ENCODE measurements around the gene ATXN2. TPM values are rescaled to one million over a fixed set of nuclear protein-coding genes. Genes with fewer than 3 reads are reported as not detected.

The ATXN2 gene
- total and polyA plus RNA-seq, 9 of the 15 experiments (the other 6 are each of a cell fraction or from before 2014, with no cell fraction given) = 16.8 to 67.8 (median 29.3) TPM

DNA sequence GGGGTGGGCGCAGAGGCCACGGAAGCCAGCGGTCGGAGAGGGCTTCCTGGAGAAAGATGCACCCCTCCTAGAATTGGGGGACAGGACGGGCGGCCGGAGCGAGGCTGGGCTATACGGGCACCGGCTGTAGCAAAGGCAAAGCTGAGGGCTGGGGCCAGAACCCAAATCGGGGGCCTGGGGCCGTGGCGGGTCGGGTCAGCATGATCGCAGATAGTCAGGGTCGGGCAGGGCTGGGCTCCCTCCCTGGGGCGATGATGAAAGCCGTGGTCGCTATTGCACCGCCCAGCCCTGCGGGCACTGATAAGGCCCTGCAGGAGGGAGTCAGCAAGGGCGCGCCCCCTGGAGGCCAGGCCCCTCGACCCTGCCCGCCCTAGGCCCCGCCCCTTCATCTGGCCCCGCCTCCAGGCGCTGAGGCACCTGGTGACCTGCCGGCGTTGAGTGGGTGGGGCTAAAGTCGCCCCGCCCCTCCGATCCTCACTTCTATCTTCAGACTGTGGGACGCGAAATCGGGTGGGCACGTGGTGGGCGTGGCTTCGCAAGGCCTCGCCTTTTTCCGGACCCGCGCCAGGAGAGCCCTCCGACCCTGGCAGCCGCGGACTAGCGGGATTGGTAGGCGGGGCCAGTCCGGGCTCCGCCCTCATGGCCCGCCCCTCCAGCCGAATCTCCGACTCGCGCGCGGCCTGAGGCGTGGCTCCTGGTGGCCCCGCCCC lies 193.8 kb downstream of the ATXN2 start (continued):
- TF ChIP-seq JUN (IDR thresholded peaks at IDR 0.05; ENCODE audit: borderline replicate concordance, low read depth, low read length) (peak; percentile 59; the same call in 1 of the 2 replicates), JUN (CRISPR knock-in tag; IDR thresholded peaks at IDR 0.05; ENCODE audit: borderline replicate concordance) (no peak), SNIP1 (IDR thresholded peaks at IDR 0.05; ENCODE audit: low read depth) (no peak), OTX1 (CRISPR knock-in tag; IDR thresholded peaks at IDR 0.05) (0 out of 2 replicates have a peak, but pooled peaks have one; percentile 36), TCF3 (CRISPR knock-in tag; IDR thresholded peaks at IDR 0.05) (peak; percentile 88), ZNF445 (CRISPR knock-in tag; IDR thresholded peaks at IDR 0.05; ENCODE audit: low read depth) (no peak), MYNN (IDR thresholded peaks at IDR 0.05) (peak; percentile 86; the same call in 1 of the 2 replicates), MYNN (CRISPR knock-in tag; IDR thresholded peaks at IDR 0.05) (no peak), ZNF146 (CRISPR knock-in tag; IDR thresholded peaks at IDR 0.05; ENCODE audit: unreplicated experiment) (no peak), CBX5 (IDR thresholded peaks at IDR 0.05; ENCODE audit: borderline replicate concordance, low read depth) (no peak), MTA1 (IDR thresholded peaks at IDR 0.05; ENCODE audit: borderline replicate concordance) (no peak), U2AF1 (optimal IDR thresholded peaks at IDR 0.05; ENCODE audit: low read depth, low read length) (peak; percentile 57), CHD1 (IDR thresholded peaks at IDR 0.05; ENCODE audit: low read length) (peak; percentile 67), HIVEP1 (CRISPR knock-in tag; IDR thresholded peaks at IDR 0.05) (peak; percentile 50; the same call in 1 of the 2 replicates), SIX5 (IDR thresholded peaks at IDR 0.05; ENCODE audit: borderline replicate concordance in 1 of 2, insufficient read depth in 1 of 2, low read depth in 1 of 2, low read length in 2 of 2) (no peak), MAFF (IDR thresholded peaks at IDR 0.05; ENCODE audit: low read length) (no peak), TAF7 (tag; IDR thresholded peaks at IDR 0.05) (peak; percentile 68), STAT5B (CRISPR knock-in tag; IDR thresholded peaks at IDR 0.05) (no peak), C11orf30 (IDR thresholded peaks at IDR 0.05; ENCODE audit: low read depth) (no peak), KDM5B (IDR thresholded peaks at IDR 0.05; ENCODE audit: insufficient replicate concordance, low read depth, low read length) (no peak), PHB (CRISPR knock-in tag; IDR thresholded peaks at IDR 0.05) (no peak), SAFB (IDR thresholded peaks at IDR 0.05; ENCODE audit: borderline replicate concordance, low read depth, low read length) (0 out of 2 replicates have a peak, but pooled peaks have one; percentile 27), ELF4 (CRISPR knock-in tag; IDR thresholded peaks at IDR 0.05) (no peak), ZNF212 (CRISPR knock-in tag; IDR thresholded peaks at IDR 0.05) (peak; percentile 18; the same call in 1 of the 2 replicates)
- TF ChIP-seq, protein P1, sequence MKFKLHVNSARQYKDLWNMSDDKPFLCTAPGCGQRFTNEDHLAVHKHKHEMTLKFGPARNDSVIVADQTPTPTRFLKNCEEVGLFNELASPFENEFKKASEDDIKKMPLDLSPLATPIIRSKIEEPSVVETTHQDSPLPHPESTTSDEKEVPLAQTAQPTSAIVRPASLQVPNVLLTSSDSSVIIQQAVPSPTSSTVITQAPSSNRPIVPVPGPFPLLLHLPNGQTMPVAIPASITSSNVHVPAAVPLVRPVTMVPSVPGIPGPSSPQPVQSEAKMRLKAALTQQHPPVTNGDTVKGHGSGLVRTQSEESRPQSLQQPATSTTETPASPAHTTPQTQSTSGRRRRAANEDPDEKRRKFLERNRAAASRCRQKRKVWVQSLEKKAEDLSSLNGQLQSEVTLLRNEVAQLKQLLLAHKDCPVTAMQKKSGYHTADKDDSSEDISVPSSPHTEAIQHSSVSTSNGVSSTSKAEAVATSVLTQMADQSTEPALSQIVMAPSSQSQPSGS (CRISPR knock-in tag; IDR thresholded peaks at IDR 0.05) = no peak
- TF ChIP-seq, protein P2, sequence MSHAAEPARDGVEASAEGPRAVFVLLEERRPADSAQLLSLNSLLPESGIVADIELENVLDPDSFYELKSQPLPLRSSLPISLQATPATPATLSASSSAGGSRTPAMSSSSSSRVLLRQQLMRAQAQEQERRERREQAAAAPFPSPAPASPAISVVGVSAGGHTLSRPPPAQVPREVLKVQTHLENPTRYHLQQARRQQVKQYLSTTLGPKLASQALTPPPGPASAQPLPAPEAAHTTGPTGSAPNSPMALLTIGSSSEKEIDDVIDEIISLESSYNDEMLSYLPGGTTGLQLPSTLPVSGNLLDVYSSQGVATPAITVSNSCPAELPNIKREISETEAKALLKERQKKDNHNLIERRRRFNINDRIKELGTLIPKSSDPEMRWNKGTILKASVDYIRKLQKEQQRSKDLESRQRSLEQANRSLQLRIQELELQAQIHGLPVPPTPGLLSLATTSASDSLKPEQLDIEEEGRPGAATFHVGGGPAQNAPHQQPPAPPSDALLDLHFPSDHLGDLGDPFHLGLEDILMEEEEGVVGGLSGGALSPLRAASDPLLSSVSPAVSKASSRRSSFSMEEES (CRISPR knock-in tag; IDR thresholded peaks at IDR 0.05) = no peak
- TF ChIP-seq, protein P3, sequence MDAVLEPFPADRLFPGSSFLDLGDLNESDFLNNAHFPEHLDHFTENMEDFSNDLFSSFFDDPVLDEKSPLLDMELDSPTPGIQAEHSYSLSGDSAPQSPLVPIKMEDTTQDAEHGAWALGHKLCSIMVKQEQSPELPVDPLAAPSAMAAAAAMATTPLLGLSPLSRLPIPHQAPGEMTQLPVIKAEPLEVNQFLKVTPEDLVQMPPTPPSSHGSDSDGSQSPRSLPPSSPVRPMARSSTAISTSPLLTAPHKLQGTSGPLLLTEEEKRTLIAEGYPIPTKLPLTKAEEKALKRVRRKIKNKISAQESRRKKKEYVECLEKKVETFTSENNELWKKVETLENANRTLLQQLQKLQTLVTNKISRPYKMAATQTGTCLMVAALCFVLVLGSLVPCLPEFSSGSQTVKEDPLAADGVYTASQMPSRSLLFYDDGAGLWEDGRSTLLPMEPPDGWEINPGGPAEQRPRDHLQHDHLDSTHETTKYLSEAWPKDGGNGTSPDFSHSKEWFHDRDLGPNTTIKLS (IDR thresholded peaks at IDR 0.05; ENCODE audit: borderline replicate concordance, low read depth) = no peak; the same call in 1 of the 2 replicates

Measured in K562 (cell line).